HL-60 (cell line): ENCODE results near the gene DLEC1.
"Not testable (repeated sequence)": the region's sequence is repeated elsewhere in the genome, so short reads cannot be mapped to it uniquely, and the experiment has no call there.

ENCODE experiments used
- POLR2AphosphoS5 ChIP-seq: IDR thresholded peaks from 2 replicates; pipeline ENCODE4 v1.6.1; 2012; ENCODE audit warnings: low read depth
- SPI1 ChIP-seq: IDR thresholded peaks from 2 replicates; pipeline ENCODE4 v1.6.1; 2012; ENCODE audit warnings: low read depth, mild to moderate bottlenecking, borderline replicate concordance
- TF ChIP-seq, protein P1 (sequence below): IDR thresholded peaks from 2 replicates; pipeline ENCODE4 v1.6.1; 2012; ENCODE audit warnings: low read depth; ENCODE audit not compliant: insufficient replicate concordance
- TF ChIP-seq, protein P2 (sequence below): IDR thresholded peaks from one replicate; pipeline ENCODE4 v1.5.1; 2011; ENCODE audit warnings: low read length, control low read depth, inconsistent platforms; ENCODE audit not compliant: insufficient read depth

DNA sequence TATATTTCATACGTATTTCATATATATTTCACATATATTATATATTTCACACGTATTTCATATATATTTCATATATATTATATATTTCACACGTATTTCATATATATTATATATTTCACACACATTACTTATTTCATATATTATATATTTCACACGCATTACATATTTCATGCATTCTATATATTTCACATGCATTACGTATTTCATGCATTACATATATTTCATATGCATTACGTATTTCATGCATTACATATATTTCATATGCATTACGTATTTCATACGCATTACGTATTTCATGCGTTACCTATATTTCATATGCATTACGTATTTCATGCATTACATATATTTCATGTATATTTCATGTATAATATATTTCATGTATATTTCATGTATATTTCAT is 121.7 kb downstream of the DLEC1 start:
- TF ChIP-seq, protein P1, sequence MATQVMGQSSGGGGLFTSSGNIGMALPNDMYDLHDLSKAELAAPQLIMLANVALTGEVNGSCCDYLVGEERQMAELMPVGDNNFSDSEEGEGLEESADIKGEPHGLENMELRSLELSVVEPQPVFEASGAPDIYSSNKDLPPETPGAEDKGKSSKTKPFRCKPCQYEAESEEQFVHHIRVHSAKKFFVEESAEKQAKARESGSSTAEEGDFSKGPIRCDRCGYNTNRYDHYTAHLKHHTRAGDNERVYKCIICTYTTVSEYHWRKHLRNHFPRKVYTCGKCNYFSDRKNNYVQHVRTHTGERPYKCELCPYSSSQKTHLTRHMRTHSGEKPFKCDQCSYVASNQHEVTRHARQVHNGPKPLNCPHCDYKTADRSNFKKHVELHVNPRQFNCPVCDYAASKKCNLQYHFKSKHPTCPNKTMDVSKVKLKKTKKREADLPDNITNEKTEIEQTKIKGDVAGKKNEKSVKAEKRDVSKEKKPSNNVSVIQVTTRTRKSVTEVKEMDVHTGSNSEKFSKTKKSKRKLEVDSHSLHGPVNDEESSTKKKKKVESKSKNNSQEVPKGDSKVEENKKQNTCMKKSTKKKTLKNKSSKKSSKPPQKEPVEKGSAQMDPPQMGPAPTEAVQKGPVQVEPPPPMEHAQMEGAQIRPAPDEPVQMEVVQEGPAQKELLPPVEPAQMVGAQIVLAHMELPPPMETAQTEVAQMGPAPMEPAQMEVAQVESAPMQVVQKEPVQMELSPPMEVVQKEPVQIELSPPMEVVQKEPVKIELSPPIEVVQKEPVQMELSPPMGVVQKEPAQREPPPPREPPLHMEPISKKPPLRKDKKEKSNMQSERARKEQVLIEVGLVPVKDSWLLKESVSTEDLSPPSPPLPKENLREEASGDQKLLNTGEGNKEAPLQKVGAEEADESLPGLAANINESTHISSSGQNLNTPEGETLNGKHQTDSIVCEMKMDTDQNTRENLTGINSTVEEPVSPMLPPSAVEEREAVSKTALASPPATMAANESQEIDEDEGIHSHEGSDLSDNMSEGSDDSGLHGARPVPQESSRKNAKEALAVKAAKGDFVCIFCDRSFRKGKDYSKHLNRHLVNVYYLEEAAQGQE, result not testable (repeated sequence)
- TF ChIP-seq, protein P2, sequence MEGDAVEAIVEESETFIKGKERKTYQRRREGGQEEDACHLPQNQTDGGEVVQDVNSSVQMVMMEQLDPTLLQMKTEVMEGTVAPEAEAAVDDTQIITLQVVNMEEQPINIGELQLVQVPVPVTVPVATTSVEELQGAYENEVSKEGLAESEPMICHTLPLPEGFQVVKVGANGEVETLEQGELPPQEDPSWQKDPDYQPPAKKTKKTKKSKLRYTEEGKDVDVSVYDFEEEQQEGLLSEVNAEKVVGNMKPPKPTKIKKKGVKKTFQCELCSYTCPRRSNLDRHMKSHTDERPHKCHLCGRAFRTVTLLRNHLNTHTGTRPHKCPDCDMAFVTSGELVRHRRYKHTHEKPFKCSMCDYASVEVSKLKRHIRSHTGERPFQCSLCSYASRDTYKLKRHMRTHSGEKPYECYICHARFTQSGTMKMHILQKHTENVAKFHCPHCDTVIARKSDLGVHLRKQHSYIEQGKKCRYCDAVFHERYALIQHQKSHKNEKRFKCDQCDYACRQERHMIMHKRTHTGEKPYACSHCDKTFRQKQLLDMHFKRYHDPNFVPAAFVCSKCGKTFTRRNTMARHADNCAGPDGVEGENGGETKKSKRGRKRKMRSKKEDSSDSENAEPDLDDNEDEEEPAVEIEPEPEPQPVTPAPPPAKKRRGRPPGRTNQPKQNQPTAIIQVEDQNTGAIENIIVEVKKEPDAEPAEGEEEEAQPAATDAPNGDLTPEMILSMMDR, result not testable (repeated sequence)
- not testable (repeated sequence) for TF ChIP-seq POLR2AphosphoS5, SPI1
